ENCODE measurements around the gene POU2F1.

- TF ChIP-seq POLR2A (IDR thresholded peaks at IDR 0.05; ENCODE audit: low read depth, low read length): no peak
- TF ChIP-seq CTCF (IDR thresholded peaks at IDR 0.05; ENCODE audit: extremely low read depth in 1 of 2, insufficient read depth in 1 of 2, low read depth in 1 of 2, low read length in 2 of 2): no peak
- no peak for TF ChIP-seq EZH2 (IDR thresholded peaks at IDR 0.05; ENCODE audit: borderline replicate concordance, low read depth, low read length, severe bottlenecking)
- no peak for TF ChIP-seq JUN (IDR thresholded peaks at IDR 0.05; ENCODE audit: borderline replicate concordance, insufficient read depth, insufficient read length, low read depth)
- no peak for TF ChIP-seq MAX (IDR thresholded peaks at IDR 0.05; ENCODE audit: insufficient read depth, insufficient read length)
- no peak for TF ChIP-seq GATA2 (IDR thresholded peaks at IDR 0.05; ENCODE audit: insufficient read depth, insufficient read length, low read depth, low read length)
- TF ChIP-seq POLR2AphosphoS5 (IDR thresholded peaks at IDR 0.05; ENCODE audit: insufficient read depth, low read depth, low read length): no peak
- TF ChIP-seq FOS (IDR thresholded peaks at IDR 0.05; ENCODE audit: borderline replicate concordance, insufficient read depth, low read length): no peak
These were observed 192.2 kb downstream of the POU2F1 start for GRCh38 chr1:167412920-167413319.
